Measurements from ENCODE around the gene ATP2B1.

- TF ChIP-seq CTCF (IDR thresholded peaks at IDR 0.05), result no peak
- TF ChIP-seq POLR2A (IDR thresholded peaks at IDR 0.05), result no peak
These were observed 131.9 kb downstream of the ATP2B1 start for GRCh38 chr12:89576572-89577220.
